Measurements from ENCODE around the gene PTPRG.

PTPRG gene

DNA sequence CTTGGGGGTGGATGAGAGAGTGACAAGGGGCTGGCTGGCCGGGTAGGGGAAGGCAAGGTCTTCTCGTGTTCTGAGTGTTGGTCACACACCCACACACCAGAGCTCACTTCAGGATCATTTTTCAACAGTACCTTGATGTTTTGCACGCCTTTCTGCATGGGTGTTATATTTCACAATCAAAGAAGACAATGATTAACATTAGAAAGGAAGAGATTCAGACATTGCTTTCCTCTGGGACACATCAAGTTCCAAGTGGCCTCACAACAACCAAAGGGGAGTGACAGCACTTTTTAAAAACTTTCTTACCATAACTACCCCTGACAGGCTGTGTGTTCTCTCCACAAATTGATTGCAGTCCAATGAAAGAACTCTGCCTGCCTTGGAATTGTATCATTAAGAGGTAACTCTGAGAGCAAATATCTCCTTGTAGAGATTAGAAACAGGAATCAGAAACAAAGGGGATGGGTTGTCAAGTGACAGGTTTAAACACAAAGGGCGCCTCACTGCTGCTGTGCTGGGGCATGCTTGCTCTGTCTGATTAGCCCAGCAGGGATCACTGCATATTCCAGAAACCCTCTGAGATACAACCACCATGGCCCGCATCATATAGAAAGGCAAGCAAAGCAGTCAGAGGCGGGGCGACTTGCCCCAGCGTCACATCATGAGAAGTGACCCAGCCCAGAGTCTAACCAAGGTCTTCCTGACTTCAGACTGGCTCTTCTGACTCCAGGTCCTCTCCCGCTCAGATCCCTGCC, 581.1 kb downstream of the PTPRG start:
- no peak for DNase-seq

DNA sequence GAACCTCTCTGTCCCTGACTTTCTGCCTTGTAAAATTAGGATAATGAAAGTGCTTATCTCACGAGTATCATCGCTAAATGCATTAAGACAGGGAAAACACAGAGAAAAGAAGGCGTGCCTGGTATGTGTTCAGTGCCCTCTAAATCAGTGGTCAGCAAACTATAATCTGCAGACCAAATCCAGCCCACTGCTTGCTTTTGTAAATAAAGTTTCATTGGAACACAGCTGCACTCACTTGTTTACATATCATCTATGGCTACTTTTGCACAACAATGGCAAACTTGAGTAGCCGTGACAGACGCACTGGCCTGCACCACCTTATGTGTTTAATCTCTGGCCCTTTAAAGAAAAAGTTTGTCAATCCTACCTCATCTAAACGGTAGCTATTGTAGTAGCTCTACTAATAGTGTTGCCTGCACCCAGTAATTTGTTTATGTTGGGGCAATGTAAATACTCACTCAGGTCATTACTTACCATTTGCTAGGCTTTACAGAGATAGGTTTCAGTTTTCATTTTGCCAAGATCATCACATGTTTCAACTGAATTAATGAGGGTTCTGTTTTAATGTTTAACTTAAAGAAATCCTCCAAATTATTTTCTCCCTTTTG, 582.6 kb downstream of the PTPRG start:
- no peak for DNase-seq

DNA sequence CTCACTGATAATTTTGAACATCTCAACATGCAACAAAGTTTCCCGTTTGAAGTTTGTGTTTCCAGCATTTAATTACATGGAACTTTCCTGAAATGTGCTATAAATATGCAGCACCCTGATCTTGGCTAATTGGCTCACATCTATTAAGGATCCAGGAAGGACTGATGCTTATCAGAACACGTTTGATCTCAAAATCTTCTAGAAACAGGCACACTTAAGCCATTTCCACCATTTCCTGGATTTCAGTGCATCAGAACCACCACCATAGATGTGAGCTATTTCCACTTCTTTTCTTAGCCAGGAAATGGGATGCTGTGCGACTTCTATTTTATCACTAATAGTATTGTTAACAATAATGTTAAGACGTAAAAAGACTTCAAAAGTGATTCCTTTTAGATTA, 583.1 kb downstream of the PTPRG start:
- DNase-seq, result no peak

DNA sequence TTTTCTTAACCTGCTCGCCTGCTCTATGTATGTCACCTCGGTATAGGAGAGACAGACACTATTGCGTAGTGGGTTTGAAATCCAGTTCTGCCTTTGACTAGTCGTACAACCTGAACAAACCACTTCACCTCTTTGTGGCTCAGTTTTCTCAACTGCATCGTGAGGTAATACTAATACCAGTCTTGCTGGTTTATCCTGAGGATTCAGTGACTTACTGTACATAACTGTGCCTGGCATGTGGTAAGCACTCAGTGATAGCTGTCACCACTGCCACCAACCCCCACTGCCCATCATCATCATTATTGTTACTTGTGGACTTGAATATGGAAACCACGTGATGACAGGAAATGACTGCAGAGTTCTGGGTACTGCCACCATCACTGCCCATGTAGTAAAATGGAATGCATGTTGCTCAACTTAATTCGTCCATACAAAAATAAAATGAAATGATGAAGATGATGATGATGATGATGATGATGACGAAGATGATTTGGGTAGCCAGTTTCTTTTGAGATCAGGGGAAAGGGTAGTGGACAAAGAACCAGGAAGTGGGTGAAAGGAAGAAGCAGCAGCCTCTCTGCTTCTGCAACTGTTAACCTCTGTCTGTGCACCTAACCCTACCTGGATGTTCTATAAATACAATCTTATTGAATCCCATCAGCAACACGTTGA, 583.9 kb downstream of the PTPRG start:
- DNase-seq, result no peak

DNA sequence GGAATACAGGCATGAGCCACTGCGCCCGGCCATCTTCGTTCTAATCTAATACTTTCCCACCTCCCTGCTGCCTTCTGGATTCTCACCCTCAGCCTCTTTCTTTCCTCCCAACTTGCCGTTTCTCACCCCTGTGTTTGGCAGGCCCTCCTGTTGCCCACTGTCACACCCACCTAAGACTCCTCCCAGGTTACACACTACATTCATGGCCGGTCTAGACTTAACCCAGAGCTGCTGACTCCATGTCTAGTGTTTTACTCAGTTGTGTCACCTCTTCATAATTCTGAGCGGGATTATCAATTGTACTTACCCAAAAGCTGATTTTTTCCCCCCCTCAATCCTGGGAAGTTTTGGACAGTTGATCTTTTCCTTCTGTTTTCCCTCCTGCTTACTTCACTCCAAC, 588.2 kb downstream of the PTPRG start:
- no peak for DNase-seq

DNA sequence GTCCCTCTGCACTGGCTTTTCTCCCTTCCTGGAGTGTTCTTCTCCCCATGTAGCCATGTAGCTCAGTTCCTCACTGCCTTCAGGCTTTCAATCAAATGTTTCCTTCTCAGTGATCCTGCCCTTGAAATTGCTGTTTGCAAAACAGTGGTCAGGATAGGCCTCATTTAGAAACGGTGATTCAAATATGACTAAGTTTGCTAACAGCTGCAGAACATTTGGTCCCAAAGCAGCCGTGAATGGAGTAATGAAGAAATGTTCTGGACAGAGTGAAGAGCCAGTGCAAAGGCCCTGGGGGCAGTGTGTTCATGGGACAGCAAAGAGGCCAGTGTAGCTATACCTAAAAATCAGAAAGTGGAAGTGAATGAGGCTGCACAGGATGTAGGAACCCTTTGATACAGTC, 588.6 kb downstream of the PTPRG start:
- no peak for DNase-seq

DNA sequence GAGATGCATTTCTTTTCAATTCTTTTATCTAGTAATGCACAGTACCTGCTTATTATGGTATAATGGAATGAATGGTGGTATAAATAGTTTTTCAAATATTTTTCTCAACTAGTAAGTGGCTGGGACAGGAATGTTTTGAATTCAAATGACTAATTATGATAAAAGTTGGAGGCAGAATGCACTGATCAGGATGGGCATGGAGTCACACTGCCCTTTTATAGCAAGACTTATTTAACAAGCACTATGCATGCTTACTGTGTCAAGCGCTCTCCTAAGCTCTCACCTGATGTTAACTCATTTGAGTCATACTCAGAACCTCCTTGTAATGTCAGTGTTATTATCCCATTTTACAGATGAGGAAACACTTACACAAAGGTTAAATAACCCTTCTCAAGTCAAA, 590.2 kb downstream of the PTPRG start:
- no peak for DNase-seq

DNA sequence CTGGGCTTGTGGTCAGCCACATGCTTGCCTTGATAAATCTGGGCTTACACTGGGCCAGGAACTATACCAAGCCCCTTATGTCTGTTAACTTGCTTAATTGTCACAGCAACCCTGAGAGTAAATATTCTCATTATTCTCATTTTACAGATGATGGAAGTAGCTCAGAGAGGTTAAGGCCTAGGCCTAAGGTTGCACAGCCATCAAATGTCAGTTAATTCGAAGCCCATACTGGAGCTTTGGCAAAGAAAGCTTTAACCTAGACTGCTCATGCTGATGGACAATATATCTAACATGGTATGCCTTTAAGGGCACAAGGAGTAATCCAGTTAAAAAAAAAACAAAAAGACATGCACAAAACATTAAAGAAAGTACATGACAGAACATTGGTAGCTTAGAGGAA, 591.9 kb downstream of the PTPRG start:
- DNase-seq, result no peak

DNA sequence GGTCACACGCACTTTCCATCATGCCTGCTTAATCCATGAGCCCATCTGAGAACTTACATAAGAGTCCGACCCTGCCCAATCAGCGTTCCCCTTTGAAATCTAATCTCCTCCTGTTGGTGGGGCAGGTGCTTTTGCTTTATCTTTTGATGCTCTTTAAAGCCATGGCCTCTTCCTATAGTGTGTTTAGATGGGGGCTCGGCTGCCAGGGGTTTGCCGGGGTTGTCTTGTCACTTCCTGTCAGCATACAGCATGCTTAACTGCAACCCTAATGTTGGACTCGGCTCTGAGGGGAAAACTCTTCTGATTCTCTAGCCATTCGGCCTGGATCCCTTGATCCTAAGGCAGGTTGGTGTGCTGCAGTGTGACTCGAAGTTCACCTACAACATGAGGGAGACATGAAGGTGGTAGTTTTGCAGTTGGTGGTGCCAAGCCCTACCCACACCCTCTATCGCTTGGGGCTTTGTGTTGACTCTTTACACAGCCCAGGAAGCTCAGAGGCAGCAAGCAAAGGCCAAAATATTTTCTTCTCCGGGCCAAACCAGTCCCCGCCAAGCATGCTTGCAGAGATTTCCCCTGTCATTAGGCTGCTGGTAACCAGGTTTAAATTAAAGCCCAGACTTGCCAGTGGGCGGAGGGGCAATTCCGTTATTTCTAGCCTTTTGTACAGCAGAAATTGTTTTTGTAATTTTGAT, 593.2 kb downstream of the PTPRG start:
- DNase-seq, result no peak

DNA sequence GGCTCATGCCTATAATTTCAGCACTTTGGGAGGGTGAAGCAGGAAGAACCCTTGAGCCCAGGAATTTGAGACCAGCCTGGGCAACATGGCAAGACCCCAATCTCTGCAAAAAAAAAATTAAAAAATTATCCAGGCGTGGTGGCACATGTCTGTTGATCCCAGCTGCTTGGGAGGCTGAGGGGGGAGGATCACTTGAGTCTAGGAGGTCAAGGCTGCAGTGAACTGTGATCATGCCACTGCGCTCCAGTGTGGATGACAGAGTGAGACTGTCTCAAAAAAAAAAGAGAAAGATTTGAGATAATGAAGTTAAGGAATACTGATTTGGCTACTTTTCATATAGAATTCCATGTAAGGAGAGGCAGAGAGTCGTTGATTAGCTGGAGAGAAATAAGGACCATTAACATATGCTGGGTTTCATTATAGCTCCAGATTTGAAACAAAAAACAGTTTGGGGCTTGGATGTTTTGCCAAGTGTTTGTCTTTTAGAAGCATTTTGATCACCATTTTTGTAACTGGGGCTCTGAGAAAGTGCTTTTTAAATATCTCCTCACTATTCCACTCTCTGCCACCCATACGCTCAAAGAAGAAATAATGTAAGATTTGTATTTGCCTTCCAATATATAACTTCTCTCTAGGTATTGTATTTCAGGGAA, 597.8 kb downstream of the PTPRG start:
- no peak for DNase-seq

DNA sequence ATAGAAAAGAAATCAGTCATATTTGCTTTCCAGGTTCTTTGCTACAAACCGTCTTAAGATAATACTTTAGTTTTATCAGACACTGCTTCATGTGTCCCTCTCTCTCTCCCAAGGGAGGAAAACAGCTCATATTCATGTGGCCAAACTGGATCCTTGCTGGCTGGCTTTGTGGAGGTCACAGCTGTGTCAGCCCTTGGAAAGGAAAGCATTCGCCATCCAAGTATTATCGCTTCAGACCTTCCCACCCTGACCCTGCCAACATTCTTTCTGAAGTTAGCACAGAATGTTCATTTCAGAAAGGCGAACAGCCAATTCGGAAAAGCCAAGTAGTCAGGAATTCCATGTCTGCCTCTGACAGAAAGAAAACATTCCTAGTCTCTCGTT, 598.3 kb downstream of the PTPRG start:
- DNase-seq, result no peak

DNA sequence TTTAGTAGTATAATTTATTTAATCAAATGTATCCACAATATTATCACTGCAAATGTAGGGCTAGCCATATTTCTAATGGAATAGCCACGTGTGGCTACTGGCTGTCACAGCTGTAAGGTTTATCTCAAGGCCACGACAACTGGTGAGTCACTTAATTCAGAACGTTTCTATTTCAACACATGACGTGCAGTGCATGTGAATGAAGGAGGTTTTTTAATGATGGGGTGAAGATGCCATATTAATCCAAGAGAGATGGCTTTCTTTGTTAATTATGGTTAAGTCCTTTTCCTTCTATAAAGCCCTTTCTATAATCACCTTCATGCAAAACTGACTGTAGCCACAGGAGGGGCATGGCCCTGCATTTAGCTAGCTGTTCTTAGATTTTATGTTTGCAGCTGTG, 600.0 kb downstream of the PTPRG start:
- DNase-seq, result no peak

DNA sequence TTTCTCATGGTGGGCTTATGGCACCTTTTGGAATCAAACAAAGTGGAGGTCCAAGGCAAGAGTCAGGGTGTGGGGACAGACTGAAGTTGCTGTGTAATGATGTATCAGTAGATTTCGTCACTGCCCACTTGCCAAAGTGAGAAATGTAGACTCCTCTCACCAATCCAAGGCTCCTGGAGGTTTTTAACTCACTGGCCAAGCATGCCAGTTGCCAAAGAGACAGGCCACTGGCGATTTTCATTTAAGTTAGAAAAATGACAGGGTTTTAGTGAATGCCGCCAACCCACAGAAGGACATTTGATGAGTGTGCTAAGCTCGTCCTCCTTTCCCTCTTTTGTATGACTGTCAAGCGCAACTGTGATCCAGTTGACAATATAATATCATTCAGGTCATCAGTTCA, 602.8 kb downstream of the PTPRG start:
- no peak for DNase-seq

DNA sequence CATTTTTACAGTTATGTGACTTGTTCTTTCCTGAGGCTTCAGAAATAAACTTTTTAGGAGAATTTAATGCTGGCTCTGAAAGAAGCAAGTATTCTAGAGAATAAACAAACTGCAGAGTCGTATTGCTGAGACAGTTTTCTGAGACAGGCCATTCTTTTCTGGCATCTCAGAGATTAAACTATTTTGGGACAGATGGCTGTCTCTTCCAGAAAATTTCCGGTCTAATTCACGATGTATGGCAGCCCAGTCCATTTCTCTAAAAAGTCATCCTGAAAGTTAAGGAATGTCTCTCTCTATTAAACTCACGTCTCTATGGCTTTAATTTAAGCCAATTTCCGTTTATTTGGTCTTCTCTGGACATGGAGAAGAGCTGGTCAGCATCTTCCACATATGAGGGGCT, 603.4 kb downstream of the PTPRG start:
- DNase-seq, result no peak

DNA sequence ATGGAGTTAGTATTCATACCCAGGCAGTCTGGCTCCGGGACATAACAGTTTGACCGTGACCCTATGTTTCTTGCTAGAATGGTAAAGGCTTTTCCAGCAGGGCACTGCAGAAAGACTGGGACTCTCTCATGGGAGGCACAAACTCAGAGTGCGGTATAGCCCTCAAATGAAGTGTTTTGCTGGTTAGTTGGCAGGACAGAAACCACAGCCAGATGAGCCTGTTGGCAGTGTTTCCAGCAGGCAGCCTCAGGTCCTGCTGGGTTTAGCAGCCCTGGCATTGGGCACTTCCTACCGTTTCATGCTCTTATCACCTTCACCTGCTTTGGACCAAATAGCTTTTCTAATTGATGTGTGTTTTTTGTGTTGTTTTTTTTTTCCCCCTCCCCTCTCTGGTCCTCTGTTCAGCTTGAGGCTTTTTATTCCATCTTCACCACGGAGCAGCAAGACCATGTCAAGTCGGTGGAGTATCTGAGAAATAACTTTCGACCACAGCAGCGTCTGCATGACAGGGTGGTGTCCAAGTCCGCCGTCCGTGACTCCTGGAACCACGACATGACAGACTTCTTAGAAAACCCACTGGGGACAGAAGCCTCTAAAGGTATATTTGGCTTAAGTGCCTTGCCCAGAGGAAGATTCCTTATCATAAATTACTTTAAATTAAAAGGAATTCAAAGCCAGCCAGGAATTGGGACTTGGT, 606.3 kb downstream of the PTPRG start:
- DNase-seq, result no peak

DNA sequence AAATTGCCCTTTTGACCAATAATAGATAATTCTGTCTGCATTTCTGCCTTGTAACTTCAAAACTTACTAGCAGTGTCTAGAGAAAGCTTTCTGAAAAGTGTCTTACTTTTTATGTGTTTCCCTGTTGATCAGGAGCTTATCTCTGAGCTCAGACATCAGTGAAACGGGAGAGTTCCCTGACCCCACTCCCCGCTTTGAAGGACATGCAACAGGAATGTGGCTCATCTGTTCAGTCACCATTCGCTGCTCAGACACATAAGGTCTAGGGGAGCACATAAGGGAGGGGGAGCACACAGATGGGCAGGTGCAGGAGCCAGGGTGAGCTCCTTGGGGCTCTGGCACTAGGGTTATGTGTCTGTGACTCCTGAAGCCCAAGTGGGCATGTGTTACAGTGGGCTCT, 607.0 kb downstream of the PTPRG start:
- DNase-seq, result no peak

DNA sequence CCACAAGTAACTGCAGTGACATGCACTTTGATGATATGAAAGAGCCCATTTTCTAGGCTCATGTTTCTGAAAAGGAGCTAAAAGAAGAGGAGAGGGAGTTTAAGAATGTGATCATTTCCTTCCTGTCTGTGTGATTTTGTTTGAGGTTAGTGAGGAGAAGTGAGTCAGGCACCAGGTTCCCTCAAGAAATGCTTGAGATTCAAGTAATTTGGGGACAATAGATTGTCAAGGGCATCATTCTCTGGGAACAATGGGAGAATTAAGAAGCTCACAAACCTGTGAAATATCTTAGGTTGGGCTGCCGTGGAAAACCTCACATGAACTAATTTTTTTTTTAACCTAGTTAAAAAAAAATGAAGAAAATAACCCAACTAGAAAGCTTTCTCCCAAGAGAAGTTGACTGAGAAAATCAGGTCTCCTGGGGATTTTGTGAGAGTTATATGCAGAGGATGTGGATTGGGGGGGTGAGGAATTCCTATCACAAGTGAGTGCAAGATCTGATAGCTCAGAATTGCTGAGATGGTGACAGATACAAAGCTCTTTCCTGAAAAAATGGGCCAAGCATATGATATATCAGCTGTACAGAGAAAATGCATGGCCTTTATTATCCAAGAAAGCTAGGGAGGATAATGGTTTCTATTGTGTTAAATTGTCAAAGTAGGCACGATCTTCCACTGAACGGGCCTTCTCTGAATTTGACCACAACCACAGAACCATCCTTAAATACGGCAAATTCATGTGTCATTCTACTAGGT, 608.7 kb downstream of the PTPRG start:
- no peak for DNase-seq

DNA sequence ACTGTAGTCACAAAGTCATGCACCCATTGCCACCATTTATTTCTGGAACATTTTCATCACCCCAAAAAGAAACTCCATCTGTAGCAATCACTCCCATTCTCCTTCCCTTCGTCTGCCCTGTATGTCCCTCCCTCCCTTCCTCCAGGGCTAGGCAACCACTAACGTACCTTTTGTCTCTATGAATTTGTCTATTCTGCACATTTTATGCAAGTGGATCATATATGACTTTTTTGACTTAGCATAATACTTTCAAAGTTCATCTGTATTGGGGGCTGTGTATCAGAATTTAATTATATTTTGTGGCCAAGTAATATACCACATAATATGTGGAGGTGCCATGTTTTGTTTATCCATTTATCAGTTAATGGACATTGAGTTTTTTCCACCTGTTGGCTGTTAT, 610.4 kb downstream of the PTPRG start:
- no peak for DNase-seq

DNA sequence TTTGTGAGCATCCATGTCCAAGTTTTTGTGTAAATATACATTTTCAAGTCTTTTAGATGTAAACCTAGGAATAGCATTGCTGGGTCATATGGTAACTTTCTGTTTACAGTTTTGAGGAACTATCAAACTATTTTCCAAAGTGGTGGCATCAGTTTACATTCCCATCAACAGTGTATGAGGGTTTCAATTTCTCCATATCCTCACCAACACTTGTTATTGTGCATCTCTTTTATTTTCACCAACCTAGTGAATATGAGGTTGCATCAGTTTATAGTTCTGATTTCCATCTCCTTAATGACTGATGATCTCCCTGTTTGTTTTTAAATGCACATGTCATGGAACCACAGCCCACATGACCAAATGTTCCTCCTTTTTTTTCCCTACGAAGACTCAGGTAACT, 610.8 kb downstream of the PTPRG start:
- no peak for DNase-seq

DNA sequence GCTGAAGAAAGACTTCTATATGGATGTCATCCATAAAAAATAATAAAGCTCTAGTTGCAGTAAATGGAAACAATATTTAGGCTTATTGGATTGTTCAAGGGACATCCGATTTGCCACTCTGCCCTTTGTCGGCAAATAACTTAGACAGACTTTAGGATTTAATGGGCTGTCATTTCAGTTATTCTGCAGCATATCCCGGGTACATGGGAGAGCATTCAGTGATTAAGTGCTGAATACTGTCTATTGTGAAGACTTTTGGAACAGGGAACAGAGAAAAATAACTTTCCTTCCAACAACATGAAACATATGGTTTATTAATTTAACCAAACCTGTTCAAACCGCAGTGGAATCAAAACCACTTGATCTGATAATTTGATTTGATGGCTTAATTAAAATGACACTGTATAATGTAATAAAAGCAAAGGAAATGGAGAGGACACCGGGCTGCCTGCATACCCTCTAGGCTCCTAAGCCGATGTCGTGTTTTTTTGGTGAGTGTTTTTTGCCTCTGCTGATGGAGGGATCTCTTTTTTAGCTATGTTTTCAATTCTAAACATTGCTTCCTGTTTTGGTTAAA, 612.7 kb downstream of the PTPRG start:
- no peak for DNase-seq

DNA sequence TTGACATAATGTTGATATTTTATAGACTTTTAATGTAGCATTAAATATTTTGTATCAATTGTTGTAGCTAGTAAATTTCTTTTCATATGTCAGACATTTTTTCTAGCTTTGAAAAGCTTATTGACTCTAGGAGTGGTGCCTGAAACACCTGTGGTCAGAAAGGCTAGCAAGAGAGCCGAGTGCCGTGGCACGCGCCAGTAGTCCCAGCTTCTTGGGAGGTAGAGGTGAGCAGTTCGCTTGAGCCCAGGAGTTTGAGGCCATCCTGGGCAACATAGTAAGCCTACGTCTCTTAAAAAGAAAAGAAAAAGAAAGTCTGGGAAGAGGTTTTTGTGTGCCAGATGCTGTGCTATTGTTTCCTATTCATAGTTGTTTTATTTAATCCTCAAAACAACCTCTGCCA, 613.8 kb downstream of the PTPRG start:
- no peak for DNase-seq

DNA sequence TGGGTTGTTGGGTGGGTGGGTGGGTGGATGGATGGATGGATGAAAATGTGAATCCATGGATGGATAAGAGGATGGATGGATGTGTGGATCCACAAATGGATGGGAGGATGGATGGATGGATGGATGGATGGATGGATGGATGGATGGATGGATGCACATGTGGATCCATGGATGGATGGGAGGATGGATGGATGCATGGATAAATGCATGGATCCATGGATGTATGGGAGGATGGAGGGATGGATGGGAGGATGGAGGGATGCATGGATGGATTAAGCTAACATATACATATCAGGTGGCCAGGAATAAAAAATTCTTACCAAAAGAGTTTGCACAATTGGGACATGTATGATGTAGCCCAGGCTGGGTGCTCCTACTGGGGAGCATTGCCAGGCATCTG, 616.7 kb downstream of the PTPRG start:
- no peak for DNase-seq

All from DMS53 (cell line).